Effector CD8-positive, alpha-beta T cell (primary cell): ENCODE data around the gene ADAMTS2.

Source experiments
- DNase-seq: peaks from one replicate; lab custom pipeline; 2025; lab: John Stamatoyannopoulos, UW

ADAMTS2 gene

DNA sequence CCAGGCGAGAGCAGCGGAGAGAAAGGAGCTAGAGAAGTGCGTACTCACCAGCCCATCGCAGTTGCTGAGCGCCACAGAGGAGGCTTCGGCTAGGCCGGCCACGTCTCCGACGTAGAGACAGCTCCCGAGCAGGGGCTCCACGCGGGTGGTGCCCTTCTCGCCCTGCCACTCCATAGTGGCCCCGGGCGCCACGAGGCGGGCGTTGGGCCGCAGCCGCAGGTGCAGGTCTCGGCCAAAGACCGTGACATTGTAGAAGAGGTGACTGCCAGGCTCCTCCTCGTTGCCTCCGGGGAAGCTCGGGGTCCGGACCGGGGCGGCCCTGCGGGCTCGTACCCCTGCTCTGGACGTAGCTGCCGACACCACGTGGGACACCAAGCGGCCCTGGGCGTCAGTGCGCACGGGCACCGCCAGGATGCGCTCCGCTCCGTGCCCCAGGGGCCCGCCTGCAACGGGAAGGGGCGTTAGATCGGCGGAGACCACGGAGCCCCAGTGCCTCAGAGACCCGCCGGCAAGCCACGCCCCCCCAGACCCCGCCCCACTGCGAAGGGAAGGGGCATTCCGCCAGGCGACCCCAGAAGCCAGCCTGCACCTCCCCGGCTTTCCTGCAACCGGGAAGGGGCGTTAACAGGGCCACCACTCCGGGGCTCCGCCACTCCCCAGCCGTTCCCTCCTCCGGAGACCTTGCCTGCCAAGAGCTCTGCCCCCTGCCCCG lies 1.4 kb downstream of the ADAMTS2 start:
- no peak for DNase-seq

DNA sequence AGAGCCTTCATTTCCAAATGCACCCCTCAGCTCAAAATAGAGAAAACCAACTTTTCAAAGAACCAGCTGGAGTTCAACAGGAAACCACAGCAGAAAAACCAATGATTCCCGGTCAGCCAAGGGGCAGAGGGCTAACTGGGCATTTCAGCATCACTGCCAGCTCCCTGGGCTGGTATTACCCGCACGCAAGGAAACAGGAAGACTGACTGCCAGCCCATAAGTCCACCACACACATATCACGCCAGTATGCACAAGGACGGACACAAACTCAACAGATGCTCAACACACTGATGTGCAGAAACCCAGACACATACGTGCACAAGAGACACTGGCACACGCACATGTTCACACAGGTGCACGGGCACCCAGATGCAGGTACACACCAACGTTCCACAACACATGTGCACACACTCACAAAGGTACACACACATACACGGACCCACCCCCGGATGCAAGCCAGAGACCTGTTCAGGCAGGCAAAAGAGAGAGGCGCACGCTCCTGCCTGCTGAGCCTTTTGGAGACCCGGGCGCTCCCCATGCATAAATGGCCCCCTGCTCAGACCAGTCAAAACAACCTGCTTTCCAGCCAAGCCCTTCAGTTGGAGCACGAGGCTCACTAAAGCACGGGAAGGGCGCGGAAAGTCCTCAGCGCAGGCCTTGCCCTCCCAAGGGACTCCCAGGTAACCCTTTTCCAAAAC lies 2.1 kb downstream of the ADAMTS2 start:
- DNase-seq: no peak

DNA sequence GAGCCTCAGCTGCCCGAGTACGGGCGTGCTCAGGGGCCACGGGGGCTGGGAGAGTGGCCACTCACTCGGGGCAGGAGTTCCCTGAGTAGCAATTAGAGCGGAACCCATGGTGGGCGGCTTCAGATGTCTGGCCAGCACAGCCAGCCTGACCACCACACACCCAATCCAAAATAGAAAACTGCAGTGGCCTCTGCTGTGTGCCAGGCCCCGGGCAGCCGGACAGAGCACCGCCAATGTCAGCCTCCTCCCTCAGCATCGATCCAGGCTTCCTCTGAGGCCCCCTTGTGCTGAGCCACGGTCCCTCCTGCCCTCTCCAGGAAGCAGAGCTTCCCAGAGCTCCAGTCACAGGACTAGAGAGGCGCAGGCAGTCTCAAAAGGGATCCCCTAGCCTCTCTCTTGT lies 2.7 kb downstream of the ADAMTS2 start:
- DNase-seq: no peak

DNA sequence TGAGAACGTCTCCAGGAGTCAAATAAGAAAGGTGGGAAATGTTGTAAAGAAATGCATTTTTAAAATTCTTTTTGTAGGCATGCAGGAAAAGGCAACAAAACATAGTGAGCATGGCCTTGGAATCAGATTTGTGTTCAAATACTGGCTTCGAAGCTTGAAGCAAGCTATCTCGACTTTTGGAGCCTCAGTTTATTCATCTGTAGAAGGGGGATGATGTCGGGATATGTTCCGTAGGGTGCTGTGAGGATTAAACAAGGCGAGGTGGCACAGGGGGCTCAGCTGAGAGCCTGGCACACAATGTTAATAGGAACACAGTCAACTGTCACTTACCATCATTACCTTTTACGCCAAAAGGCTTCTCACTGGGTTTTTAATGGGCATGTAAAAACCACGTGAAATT lies 4.8 kb downstream of the ADAMTS2 start:
- no peak for DNase-seq

DNA sequence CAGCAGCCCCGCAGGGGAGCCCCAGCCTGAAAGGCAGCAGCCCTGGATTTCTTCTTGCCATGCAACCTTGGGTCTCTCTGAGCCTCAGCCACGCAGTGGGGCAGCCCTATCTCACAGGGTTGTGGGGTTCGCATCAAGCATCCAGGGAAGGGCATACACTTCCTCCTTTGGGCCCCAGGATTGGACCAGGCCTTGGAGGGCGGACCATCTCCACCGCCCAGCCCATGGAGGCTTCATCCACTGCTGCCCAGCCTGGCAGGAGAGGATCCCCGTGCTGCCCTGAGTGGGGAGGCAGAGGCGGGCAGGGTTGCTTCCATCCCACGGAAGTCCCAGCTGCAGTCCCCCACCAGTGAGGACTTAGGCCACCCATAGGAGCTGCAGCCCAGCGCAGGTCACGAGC lies 5.3 kb downstream of the ADAMTS2 start:
- no peak for DNase-seq

DNA sequence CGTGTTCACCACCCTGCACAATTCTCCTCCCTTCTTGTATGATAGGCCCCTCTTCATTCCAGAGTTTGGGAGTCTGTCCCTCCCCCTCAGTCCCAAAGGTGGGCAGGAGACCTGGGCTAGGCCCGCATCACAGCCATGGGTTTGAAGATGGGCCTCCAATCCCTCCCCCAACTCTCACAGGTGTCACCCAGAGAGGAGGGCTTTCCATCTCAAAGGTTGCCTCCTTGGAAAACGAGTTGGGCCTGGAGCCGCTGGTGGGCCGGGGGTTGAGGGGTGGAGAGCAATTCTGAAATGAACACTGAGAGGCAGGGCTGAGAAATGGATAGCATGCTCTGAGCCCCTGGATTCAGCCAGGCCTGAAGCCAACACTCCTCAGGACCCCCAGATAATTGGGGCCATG lies 6.2 kb downstream of the ADAMTS2 start:
- DNase-seq: no peak

DNA sequence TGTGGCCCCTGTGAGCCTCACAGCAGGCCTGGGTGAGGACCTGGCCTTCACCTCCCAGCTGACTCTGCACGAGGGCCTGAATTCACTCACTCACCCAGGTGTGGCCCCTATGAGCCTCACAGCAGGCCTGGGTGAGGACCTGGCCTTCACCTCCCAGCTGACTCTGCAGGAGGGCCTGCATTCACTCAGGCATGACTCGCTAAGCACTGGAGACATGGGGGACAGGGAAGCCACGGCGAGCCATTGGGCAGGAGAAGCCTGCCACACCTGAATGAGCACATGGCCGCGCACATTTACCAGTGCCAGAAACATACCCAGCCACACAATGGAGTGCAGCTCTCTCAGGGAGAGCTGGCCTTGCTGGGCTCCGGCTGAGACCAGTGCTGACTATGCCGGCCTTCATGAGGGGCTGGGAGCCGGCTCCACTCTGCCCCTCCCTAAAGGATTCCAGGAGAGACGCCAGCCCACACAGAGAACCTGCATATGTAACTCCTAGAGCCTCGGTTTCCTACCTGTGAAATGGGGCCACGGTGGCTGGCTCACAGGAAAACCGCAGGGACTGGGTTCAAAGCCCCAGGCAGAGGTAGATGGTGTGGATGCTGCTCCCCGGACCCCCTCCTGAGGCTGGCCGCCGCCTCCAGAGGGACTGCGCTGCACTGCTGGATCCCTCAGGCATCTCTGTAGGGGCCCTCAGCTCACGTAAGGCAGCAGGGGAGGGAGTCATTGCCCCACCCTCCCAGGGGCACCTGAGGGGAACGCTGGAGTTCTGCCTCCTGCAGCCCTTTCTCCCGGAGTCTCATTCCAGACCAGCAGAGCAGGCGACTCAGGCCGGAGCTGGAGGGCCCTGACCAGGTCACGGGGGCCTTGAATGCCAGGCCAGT lies 7.2 kb downstream of the ADAMTS2 start:
- no peak for DNase-seq

DNA sequence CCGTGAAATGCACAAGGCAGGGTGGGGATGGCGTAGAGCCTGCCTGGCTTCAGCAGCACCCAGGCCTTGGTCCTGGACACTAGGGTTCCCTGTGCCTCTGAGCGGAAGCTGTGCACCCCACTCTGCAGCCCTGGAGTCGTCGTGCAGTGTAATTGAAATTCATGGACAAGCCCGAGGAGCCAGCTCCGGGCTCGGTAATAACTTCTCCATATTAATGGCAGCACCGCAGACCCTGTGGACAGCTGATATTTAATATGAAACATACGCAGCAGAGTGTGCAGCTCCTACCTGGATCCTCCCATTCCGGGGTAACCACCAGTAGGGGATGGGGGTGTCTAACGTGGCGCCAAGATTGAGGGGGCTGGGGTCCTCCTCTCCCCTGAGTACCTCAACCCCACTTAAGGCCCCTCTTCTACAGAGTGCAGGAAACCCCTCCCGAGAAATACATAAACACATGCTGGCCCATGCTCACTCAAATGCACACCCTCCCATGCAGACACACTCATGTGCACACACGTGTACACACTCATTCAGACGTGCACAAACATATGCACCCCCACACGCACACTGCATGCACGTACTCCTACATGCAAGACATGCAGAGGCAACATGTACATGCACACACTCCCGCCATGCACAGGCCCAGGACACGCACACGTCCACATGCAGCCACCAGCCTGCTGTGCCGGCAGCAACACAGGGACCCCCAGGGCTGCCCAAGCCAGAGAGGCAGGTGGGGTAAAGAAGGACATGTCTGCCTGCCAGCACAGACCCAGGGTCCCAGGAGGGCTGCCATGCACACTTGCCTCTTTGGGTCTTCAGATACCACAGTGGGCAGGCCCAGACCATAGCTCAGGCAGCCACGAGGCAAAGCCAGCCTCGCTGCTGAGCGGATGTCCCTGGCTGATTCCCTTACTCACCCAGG lies 8.1 kb downstream of the ADAMTS2 start:
- DNase-seq: no peak

DNA sequence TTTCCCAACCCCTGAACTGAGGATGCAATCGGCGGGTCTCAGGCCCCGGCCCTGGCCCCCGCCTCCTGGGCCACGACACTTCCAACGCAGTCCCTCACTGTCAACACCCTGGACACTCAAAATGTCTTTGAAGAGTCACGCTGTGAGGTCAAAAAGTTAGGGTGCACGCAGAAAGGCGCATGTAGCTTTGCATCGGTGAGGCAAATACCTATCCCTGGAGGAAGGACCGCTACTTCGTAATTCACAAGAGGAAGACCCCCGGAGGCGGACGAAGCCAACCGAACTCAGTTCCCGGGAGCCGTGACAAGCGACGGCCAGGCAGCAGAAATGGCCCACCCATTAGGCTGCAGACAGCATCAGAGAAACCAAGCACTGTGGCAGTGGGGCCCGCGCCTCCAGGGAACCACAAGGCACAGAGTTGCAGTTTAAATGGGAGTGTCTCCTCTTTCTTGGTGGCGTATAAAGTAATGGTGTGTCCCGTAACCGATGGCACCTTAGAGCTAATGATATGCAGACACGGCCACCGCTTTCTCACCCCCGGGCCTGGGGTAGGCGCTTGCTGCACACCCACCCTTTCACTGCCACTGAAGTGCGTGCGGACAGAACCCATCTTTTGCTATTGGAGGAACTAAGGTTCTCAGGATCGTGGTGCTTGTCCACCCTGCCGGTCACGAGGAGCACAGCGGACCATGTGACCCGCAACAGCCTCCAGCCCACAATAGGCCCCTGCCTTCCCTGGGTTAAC lies 9.0 kb downstream of the ADAMTS2 start:
- DNase-seq: no peak

DNA sequence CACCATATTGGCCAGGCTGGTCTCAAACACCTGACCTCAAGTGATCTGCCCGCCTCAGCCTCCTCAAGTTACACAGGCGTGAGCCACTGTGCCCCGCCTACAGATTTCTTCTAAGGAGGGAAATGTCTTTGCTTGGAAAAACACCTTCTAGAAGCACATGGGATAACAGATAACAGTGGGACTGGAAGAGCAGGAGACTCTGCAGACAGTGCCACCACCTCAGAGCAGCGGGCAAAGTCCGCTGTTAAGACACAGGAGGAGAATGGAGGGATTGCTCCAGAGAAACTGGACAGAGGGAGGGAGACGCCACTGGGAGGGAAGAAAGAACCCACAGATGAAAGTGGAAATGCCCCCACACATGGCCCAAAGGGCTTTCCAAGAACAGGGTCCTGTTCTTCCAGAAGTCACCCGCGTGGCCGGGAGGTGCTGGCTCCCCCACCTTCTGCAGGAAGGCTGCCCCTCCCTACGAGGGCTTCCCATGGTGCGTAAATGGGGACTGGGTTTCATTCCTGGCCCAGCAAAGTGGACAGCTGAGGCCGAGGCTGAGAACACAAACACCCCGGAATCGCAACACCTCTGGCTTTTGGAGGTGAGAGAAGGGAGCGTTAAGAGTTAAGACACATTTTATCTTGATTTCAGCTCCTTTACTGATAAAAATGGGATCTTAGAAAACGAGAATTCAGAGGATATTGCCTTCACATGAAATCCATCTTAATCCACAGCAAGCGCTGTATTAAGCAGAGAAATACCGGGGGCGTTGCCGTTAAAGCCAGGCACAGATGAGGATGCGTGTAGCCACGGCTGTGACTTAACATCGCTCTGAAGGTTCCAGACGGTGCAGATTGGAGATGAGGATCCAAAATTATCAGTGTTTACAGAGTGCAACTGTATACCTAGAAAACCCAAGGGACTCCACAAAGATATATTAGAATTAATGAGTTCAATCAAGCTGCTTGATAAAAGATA lies 11.2 kb downstream of the ADAMTS2 start:
- no peak for DNase-seq

DNA sequence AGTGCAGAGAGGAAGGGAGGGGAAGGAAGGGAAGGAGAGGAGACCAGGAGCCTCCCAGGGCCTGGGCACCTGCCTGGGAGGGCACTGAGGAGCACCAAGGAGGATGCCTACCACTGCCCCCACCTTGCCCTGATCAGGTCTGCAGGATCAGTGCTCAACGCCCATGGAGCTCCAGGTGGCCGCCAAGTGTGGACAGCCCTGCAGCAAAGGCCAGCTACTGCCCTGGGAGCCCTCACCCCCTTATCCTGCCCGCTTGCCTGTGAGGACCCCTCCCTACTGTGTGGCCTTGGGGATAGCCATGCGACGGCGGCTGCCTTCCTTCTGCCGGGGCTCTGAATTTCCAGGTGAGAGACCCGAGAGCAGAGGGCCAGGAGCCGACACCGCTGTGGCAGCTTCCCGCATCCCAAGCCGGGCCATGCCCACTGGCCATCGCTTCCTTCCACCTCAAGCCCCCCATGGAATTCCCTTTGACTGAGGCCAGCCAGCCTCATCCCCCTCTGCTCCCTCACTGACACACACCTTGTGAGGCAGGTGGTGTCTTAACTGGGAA lies 12.4 kb downstream of the ADAMTS2 start:
- DNase-seq: no peak

DNA sequence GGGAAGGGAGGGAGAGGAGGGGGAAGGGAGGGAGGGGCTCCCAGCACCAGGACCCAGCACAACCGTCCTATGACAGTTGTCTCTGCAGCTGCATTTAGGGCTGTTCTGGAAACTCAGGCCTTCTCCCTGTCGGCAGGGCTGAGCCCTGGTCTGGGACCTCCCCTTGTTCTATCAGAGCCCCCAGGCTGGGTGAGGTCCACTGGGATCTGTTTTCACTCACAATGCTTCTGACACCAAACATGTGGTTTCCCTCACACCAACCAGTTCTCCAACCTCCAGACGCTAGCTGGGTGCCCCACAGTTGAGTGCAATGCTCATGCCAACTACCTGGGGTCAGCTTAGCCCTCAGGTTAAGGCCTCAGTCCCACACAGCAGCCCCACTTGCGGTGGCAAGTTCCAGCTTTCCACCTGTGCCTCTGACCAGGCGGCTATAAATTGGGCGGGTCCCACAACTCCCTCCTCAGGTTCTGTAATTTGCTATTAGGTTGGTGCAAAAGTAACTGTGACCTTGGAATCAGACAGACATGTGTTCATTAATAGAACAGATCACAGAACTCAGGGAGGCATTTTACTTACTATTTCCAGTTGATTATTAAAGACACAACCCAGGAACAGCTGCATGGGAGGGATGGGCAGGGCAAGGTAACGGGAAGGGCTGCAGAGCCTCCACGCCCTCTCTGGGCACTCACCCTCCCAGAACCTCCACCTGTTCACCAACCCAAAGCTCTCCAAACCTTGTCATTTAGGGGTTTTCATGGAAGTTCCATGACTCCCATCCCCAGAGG lies 13.5 kb downstream of the ADAMTS2 start:
- no peak for DNase-seq

DNA sequence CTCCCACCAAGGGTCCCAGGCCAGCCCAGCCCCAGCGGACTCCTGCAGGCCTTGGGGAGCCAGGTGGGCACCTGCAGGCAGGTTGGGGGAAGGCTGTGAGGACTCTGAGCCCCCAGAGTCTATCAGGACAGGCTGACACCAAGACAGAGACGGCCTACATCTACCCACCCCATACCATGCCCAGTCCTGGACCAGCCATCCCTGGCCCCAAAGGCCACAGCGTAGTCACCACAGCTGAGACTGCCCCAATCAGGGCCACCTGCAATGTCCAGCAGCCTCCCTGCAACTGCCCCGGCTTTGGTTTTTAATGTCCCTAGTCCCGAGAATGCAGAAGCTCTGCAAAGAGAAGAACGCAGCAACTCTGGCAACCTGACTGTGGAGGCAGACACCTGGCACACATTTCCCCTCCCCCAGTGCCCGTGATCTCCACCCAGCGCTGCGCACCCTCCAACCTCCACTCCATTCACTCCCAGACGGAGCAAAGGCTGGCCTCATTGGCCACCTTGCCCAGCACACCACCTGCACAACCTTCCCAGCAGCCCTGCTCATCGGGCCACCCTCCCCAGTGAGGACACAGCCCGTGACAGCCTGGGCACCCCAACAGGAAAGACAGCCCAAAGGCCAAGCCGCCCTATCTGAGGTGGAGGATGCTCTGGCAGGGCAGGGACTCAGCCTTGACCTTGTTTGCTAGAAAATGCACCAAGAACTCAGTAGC lies 14.9 kb downstream of the ADAMTS2 start:
- no peak for DNase-seq

DNA sequence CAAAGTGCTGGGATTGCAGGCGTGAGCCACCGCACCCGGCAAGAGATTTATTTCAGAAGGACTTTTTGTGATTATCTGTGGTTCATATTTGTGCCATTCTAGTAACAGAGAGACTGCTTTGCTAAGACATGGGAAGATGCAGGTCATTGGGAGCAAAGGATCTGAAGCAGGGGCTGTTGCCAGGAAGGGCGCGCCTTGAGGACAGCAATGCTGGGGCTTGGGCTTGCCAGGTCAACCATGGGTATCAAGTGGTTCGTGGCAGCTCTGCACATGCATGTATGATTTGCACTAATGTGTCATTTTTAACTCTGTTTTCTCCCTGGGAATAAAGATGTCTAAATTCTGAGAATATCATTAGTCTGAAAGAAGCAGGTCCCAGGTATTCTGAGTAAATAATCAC lies 17.0 kb downstream of the ADAMTS2 start:
- DNase-seq: no peak

DNA sequence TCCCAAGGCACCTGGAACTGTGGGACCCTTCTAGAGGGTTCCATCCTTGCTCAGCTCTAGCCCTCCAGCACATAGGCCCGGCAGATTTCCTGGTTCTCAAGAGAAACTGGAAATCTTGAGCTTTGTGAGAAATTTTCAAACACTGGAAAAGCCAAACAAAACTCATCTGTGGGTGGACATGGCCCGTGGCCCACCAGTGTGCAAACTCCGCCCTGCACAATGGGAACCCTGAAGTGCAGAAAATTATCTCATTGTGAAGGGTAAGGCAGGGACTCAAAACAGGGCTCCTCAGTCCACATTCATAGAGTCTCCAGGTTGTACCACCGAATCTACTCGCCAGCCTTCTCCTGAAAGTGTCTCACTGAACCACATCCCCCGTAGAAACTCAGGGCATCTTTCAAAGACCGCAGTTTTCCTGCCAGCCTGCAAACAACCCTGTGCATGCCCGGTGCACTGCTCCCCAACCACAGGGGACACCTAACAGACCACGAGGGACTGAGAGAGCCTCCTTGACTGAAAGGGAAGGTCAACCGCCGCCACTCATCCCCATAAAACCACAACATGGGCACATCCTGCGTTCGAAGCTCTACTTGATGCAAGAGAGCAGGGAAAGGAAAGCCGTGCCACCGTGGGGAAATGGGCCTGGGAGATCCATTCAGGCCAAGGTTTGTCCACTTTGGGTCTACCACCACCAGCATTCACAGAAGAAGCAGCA lies 18.1 kb downstream of the ADAMTS2 start:
- DNase-seq: no peak

DNA sequence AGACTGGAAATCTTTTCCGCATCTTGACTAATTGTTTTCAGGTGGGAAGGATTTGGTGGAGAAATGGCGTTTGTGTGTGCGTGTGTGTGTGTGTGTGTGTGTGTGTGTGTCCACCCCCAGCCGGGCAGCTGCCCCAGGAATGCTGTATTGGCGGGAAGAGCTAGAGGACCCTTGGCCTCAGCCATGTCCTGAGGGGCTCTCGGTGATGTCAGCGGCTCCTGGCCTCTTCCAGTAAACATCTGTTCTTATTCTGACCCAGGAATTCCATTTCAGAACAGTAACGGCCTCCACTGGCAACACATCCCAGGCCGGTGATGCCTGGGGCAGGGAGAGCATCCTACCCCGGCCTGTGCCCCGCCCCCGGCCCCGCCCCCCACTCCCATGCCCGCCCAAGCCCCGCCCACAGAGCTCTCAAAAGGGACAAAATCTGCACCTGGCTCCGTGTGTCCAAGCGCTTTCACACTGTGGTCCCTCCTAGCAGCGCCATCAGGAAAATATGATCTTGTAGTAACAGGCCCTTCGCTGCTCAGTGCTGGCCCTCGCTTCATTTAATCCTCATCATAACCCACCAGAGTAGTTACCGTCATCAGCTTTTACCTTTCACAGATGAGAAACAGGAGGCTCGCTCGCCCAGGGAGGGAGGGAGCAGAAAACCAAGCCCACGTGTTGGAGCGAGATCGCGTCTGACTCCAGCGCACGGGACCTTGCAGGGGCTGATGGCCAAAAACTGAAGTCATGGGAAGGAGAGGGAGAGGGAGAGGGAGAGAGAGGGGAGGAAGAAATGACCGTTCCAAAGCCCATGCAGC lies 18.9 kb downstream of the ADAMTS2 start:
- no peak for DNase-seq
